ENCODE measurements around the gene MAP4K4. TPM values are rescaled to one million over a fixed set of nuclear protein-coding genes. Genes with fewer than 3 reads are reported as not detected.

The MAP4K4 gene
- 45.6 and 58.7 TPM in 2 replicates for total RNA-seq (2014; rRNA removed; shearing (Covaris generic))

DNA sequence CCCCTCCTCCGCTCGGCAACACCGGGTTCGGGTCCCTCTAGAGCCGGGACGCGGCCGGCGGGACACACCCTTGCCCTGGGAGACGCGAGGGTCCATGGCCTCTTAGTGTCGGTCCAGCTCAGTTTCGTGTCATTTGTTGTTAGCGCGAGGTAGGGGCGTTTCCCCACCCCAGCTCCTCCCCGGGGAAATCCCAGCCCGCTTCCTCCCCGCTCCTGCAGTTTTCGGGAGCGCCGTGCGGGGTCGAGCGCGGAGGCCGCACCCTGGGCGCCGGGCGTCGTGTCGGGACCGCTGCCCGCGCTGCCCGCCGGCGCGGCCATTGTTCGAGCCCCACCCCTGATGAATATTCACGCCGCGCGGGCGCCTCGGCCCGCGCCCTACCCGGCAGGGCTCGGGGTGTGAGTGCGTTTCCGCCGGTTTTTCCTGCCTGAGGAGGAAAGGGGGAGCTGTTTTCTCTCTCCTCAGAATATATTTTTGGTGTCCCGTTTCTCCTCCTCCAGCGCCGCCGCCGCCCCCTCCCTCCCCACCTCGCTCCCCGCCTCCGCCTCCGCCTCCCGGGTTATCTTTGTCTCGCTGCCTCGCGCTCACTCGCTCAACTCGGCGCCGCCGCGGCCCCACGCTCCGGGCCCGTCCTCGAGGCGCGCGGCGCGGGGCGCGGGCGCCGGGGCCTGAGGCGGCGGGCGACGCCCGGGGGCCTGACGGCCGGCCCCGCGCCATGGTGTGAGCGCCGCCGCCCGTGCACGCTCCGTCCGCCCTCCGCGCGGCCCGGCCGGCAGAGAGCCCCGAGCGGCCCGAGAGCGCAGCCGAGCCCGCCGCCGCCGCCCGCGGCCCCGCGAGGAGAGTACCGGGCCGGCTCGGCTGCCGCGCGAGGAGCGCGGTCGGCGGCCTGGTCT lies at the start of gene MAP4K4:
Gene MAP4K4, plus strand, starts transcription at position 584 of the 890 bp plus-strand sequence. CDS start 374 bp downstream, outside the sequence.
- peak within 1 kb of the TSS; percentile 75 for H3K4me3 ChIP-seq (ENCODE audit: insufficient read depth, low read depth, low read length)
- peak; percentile 92 for DNase-seq
- H3K27me3 ChIP-seq (ENCODE audit: control insufficient read depth, insufficient read depth, low read length) = no peaks in the 10 kb centered on the region
- no peaks in the 10 kb centered on the region for H3K36me3 ChIP-seq (replicated peaks; ENCODE audit: control insufficient read depth, insufficient read depth, low read length)

DNA sequence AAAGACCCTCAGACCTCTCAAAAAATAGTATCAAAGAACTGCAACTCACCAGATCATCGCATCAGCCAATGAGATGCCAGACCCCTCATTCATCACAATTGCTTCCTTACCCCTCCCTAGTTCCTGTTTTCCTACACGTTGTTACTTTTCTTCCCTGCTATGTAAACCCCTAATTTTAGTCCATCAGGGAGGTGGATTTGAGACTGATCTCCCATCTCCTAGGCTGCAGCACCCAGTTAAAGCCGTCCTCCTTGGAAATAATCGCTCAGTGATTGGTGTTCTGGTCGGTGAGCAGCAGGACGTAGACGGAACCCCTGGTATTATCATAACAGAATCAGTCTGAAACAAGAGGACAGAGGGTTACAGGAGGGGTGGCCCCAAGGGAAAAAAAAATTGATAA lies 44.0 kb upstream of the MAP4K4 start:
- H3K4me3 ChIP-seq (ENCODE audit: insufficient read depth, low read depth, low read length) = no peak overlapping the region
- H3K27me3 ChIP-seq (ENCODE audit: control insufficient read depth, insufficient read depth, low read length) = no peaks in the 10 kb centered on the region
- no peak for DNase-seq
- no peaks in the 10 kb centered on the region for H3K36me3 ChIP-seq (replicated peaks; ENCODE audit: control insufficient read depth, insufficient read depth, low read length)

DNA sequence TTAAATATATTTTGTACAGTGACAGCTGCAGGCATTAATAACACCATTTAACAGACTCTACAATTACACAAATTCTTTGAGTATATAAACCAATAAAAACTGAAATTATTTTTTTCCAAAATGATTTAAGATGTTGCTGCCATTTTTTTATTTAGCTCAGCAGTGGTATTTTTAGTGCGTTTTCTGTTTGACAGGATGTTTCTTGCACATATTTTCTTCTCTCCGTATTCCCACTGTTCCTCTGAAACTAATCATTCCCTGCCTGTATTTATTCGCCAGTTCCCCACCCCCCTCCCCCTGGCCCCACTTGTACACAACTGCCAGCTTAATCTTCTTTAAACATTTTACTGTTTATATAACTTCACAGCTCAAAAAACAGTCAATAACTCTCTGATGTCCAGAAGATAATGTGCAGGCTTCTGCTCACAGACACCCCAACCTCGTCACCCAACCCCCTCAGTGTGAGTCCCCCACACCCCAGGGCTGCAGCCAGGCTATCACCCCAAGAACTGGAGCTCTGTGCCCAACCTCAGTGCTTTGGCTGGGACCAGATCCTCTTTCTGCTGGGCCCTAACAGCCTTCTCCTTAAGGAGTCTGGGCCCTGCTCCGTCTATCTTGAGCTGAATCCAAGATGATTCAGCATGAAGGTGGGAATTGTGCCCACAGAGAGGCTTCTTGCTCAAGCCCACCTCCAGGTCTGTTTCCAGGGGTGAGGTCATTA lies 41.6 kb upstream of the MAP4K4 start:
- Histone ChIP-seq H3K36me3 (replicated peaks; ENCODE audit: control insufficient read depth, insufficient read depth, low read length) (no peaks in the 10 kb centered on the region), H3K4me3 (ENCODE audit: insufficient read depth, low read depth, low read length) (no peak overlapping the region), H3K27me3 (ENCODE audit: control insufficient read depth, insufficient read depth, low read length) (no peaks in the 10 kb centered on the region)
- DNase-seq = no peak

DNA sequence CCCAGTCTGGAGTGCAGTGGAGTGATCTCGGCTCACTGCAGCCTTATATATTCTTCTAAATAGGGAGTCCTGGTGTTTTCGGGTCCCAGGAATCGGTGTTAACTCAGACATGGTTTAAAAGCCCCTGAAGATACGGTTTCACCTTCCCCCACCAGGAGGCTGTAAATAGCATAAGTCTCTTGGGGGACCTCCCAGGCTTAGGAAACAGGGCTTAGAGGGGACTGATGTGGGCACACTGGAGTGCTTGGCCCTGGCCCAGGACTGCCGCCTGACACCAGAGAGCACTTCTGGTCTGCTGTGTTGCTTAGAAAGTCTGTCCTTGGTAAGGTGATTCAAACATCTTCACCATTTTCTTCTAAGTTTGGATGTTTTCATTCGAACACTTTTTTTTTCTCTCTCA lies 39.7 kb upstream of the MAP4K4 start:
- no peaks in the 10 kb centered on the region for H3K36me3 ChIP-seq (replicated peaks; ENCODE audit: control insufficient read depth, insufficient read depth, low read length)
- DNase-seq = peak; percentile 48
- H3K27me3 ChIP-seq (ENCODE audit: control insufficient read depth, insufficient read depth, low read length) = no peaks in the 10 kb centered on the region
- no peak overlapping the region for H3K4me3 ChIP-seq (ENCODE audit: insufficient read depth, low read depth, low read length)

DNA sequence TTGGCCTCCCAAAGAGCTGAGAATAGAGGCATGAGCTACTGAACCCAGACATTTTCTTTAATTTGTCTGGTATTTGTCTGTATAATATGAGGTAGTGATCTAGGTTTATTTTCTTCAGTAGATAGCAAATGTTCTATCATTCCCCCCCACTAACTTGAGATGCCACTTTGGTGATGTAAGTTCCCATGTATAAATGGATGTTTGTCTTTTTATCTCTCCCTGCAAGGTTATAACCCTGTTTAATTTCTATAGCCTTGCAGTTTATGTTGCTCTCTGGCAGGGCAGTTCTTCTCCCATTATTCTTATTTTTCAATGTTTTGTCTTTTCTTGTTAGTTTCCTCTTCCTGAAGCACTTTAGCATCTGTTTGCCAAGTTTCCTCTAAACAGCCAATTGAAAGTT lies 39.1 kb upstream of the MAP4K4 start:
- H3K36me3 ChIP-seq (replicated peaks; ENCODE audit: control insufficient read depth, insufficient read depth, low read length) = no peaks in the 10 kb centered on the region
- no peak for DNase-seq
- H3K4me3 ChIP-seq (ENCODE audit: insufficient read depth, low read depth, low read length) = no peak overlapping the region
- H3K27me3 ChIP-seq (ENCODE audit: control insufficient read depth, insufficient read depth, low read length) = no peaks in the 10 kb centered on the region

DNA sequence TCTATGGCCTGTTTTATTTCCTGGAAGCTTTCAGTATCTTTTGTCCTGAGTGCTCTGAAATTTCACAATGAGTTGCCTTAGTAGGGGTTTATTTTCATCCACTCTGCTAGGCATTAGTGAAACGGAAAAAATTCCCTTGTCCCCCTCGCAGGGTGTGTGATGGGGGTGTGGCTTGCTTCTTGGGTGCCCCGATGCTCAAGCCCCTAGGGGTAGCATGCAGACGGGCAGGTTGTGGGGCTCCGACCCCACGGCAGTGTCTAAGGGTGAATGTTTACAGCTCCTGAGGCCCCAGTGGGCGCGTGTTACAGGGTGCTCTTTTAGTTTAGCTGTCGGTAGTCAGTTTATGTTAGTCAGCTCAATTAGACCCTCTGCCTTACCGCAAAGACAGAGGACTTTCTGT lies 32.2 kb upstream of the MAP4K4 start:
- H3K27me3 ChIP-seq (ENCODE audit: control insufficient read depth, insufficient read depth, low read length) = no peaks in the 10 kb centered on the region
- no peaks in the 10 kb centered on the region for H3K36me3 ChIP-seq (replicated peaks; ENCODE audit: control insufficient read depth, insufficient read depth, low read length)
- no peak for DNase-seq
- H3K4me3 ChIP-seq (ENCODE audit: insufficient read depth, low read depth, low read length) = no peak overlapping the region

DNA sequence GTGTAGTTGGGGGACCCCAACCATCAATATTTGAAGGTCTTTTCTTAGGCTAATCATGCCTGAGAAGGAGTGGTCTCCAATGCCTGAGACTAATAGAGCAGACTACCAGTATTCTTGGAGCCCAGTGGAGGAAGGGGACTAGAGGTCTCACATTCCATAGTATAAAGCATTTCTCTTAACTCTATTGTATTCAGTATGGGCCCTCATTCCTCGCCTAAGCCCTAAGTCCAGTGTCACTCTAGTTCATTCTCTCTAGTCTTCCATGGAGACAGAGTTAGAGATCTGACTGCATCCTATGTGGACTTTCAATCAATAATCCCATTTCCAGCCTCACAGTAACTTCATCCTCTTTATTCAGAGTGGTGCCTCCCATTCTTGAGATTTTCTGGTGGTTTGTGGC lies 29.7 kb upstream of the MAP4K4 start:
- Histone ChIP-seq H3K27me3 (ENCODE audit: control insufficient read depth, insufficient read depth, low read length) (no peaks in the 10 kb centered on the region), H3K4me3 (ENCODE audit: insufficient read depth, low read depth, low read length) (no peak overlapping the region), H3K36me3 (replicated peaks; ENCODE audit: control insufficient read depth, insufficient read depth, low read length) (no peaks in the 10 kb centered on the region)
- no peak for DNase-seq

DNA sequence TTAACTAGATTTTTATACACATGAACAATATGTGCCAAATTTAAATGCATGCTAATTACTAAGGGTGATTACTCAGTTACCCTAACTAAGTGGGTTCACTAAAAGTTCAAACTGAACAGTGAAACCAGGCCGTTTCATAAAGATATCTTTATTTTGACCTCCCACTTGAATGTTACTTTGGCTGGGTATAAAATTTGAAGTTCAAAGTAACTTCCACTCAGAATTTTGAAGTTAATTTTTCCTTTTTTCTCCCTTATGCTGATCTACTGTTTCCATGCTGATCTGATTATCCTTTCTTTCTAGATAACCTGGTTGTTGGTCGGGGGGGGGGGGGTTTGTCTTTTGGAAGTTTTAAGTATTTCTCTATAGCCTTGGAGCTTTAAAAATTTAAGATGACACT lies 25.5 kb upstream of the MAP4K4 start:
- Histone ChIP-seq H3K27me3 (ENCODE audit: control insufficient read depth, insufficient read depth, low read length) (no peaks in the 10 kb centered on the region), H3K4me3 (ENCODE audit: insufficient read depth, low read depth, low read length) (no peak overlapping the region), H3K36me3 (replicated peaks; ENCODE audit: control insufficient read depth, insufficient read depth, low read length) (no peaks in the 10 kb centered on the region)
- DNase-seq = no peak

DNA sequence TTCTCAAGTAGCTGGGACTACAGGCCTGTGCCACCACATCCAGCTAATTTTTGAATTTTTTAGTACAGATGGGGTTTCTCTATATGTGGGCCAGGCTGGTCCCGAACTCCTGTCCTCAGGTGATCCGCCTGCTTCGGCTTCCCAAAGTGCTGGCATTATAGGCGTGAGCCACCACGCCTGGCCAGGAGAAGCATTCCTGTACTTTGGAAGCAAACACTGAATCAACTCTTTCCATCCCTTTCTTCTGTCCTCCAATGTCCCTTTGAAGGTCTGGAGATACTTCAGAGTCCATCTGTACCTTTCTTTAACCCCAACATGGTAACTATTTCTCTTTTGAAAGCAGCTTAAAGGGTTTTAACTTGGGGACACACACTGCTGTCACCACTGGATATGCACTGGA lies 23.6 kb upstream of the MAP4K4 start:
- no peak overlapping the region for H3K4me3 ChIP-seq (ENCODE audit: insufficient read depth, low read depth, low read length)
- no peaks in the 10 kb centered on the region for H3K36me3 ChIP-seq (replicated peaks; ENCODE audit: control insufficient read depth, insufficient read depth, low read length)
- DNase-seq = no peak
- H3K27me3 ChIP-seq (ENCODE audit: control insufficient read depth, insufficient read depth, low read length) = no peaks in the 10 kb centered on the region

DNA sequence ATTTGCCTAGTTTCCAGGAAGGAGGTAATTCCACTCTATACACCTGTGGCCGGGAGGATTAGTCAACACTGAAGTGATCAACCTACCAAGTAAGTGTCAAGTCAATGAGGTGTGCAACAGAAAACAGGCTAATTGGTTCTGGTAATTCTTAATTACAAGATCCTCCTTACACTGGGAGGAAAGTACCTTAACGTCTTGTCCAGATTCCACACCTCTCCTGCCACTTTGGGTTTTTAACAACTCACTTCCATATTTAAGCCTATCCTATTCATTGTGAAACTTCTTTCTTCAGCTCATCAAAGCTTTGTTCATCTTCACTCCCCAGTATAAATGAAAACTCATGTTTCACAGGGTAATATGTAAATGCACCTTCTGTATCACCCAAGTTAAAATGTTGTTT lies 22.0 kb upstream of the MAP4K4 start:
- no peak for DNase-seq
- no peaks in the 10 kb centered on the region for H3K36me3 ChIP-seq (replicated peaks; ENCODE audit: control insufficient read depth, insufficient read depth, low read length)
- H3K4me3 ChIP-seq (ENCODE audit: insufficient read depth, low read depth, low read length) = no peak overlapping the region
- H3K27me3 ChIP-seq (ENCODE audit: control insufficient read depth, insufficient read depth, low read length) = no peaks in the 10 kb centered on the region

DNA sequence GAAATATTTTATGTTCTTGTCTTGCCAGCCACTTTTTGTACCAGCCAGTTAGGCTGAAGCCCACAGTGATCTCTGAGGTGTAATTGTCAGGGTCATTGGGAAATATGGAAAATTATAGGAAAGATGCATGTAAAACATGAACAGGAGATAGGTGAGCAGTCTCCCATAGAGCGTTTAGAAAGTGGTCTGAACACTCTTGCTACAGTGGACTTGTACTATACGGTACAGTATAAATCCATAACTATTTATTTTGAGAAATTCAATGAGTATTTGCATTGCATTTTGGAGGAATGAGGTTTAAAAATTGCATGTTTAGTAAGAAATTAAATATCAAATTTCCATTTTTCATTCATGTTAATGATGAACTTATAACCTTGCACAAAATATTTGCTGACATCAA lies 20.8 kb upstream of the MAP4K4 start:
- DNase-seq = no peak
- H3K4me3 ChIP-seq (ENCODE audit: insufficient read depth, low read depth, low read length) = no peak overlapping the region
- H3K27me3 ChIP-seq (ENCODE audit: control insufficient read depth, insufficient read depth, low read length) = no peaks in the 10 kb centered on the region
- no peaks in the 10 kb centered on the region for H3K36me3 ChIP-seq (replicated peaks; ENCODE audit: control insufficient read depth, insufficient read depth, low read length)

DNA sequence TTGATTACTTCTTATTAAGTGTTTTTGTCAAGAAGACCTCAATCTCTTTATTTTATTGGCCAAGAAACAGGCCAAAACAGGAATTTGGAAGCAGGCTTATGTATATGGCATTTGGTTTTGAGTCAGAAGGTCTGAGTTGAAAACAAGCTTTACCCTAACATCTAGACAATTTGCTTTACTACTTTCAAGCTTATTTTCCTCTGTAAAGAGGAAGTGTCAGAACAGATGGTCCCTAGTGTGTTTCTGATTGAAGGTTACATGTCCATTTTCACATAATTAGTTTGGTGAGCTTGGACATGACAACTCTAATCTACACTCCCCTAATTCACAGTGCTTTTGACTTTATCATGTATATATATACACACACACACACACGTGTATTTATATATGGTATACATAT lies 19.8 kb upstream of the MAP4K4 start:
- Histone ChIP-seq H3K4me3 (ENCODE audit: insufficient read depth, low read depth, low read length) (no peak overlapping the region), H3K27me3 (ENCODE audit: control insufficient read depth, insufficient read depth, low read length) (no peaks in the 10 kb centered on the region), H3K36me3 (replicated peaks; ENCODE audit: control insufficient read depth, insufficient read depth, low read length) (no peaks in the 10 kb centered on the region)
- DNase-seq = no peak

DNA sequence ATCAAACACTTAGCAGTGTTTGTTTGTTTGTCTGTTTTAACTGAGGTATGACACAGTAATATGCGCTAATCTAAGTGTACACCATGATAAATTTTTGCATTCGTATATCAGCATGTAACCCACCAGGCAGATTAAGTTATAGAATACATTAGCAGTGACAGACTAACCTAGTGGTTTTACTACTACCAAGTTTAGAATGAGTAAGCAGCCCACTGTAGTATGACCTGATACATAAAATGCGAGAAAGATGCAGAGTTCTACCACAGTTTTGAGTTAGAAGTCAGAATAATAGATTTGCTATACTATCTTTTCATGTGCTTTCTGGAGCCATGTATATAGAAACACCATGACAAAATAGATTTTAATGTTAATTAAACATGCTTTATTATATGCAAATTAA lies 19.1 kb upstream of the MAP4K4 start:
- Histone ChIP-seq H3K36me3 (replicated peaks; ENCODE audit: control insufficient read depth, insufficient read depth, low read length) (no peaks in the 10 kb centered on the region), H3K4me3 (ENCODE audit: insufficient read depth, low read depth, low read length) (no peak overlapping the region), H3K27me3 (ENCODE audit: control insufficient read depth, insufficient read depth, low read length) (no peaks in the 10 kb centered on the region)
- no peak for DNase-seq

DNA sequence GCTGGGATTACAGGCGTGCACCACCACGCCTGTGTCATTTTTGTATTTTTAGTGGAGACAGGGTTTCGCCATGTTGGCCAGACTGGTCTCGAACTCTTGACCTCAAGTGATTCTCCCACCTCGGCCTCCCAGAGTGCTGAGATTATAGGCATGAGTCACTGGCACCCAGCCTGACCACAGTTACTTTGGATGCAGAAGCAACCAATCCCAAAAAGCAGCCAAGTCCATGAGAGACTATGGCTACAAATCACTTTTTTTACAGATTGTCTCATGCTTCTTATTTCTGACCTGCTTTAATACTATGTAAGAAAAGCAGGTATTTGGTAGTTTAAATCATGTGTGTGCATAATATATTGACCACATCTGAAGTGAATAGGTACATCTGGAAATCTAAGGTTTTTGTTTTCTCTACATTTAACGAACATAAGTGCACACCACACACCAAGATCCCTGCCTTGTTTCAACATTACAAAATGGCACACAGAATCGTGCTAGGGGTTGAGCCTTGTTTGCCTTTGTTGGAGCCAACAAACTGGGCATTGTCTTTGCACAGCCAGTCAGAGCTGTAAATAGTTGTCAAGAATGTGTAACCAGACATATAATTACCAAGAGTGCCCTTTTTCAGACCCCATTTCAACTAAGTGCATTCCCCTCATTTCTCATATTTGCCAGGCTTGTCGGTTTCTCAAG lies 18.3 kb upstream of the MAP4K4 start:
- Histone ChIP-seq H3K4me3 (ENCODE audit: insufficient read depth, low read depth, low read length) (no peak overlapping the region), H3K36me3 (replicated peaks; ENCODE audit: control insufficient read depth, insufficient read depth, low read length) (no peaks in the 10 kb centered on the region), H3K27me3 (ENCODE audit: control insufficient read depth, insufficient read depth, low read length) (no peaks in the 10 kb centered on the region)
- DNase-seq = no peak
